CD4-positive, alpha-beta T cell (primary cell): ENCODE data around the gene ASS1. TPM values are rescaled to one million over a fixed set of nuclear protein-coding genes. Genes with fewer than 3 reads are reported as not detected.

Source experiments
- ATAC-seq: fragments of 200-7000 bp; cut with Tn5 transposase; one replicate; pipeline ENCODE4 v1.10.0; 2022; ENCODE audit warnings: mild to moderate bottlenecking; ENCODE audit not compliant: poor library complexity
- CTCF ChIA-PET: fragments of 350-600 bp; sonication (Branson Sonifier 250); formaldehyde crosslinking; loops from one replicate; lab custom pipeline; 2021; ENCODE audit warnings: antibody characterized with exemption, inconsistent platforms; lab: Charles Lee
- POLR2A ChIA-PET: fragments of 350-600 bp; sonication (Branson Sonifier 250); formaldehyde crosslinking; loops from one replicate; lab custom pipeline; 2021; ENCODE audit warnings: antibody characterized with exemption, inconsistent platforms; lab: Charles Lee
- DNase-seq, 14 experiments: peaks; one replicate each; pipeline ENCODE4 v3.0.0-alpha.2; 2013 to 2020; ENCODE audit warnings: mixed read lengths in 2 of 14
- H3K27ac ChIP-seq, 2 donors: one replicate each; pipeline versions ENCODE4 v1.5.1 to v1.7.0; 2013; ENCODE audit warnings: low read length in 2 of 2, low read depth in 1 of 2, mild to moderate bottlenecking in 1 of 2
- H3K27me3 ChIP-seq, 2 experiments: 1 replicate in 1 of 2; 2 replicates in 1 of 2; pipeline versions ENCODE4 v1.6.1 to v1.7.0; 2013; ENCODE audit warnings: low read length in 2 of 2, control low read depth in 1 of 2, mild to moderate bottlenecking in 1 of 2, moderate library complexity in 1 of 2; ENCODE audit not compliant: insufficient read depth in 2 of 2, control insufficient read depth in 1 of 2
- H3K36me3 ChIP-seq: one replicate; pipeline ENCODE4 v1.6.1; 2013; ENCODE audit warnings: low read length, control low read depth; ENCODE audit not compliant: insufficient read depth
- H3K4me1 ChIP-seq: one replicate; pipeline ENCODE4 v1.6.1; 2013; ENCODE audit warnings: low read length, control low read depth; ENCODE audit not compliant: insufficient read depth
- H3K4me3 ChIP-seq: one replicate; pipeline ENCODE4 v1.5.1; 2013; ENCODE audit warnings: mild to moderate bottlenecking, low read length, moderate library complexity
- H3K9me3 ChIP-seq, 2 experiments: 1 replicate in 1 of 2; 2 replicates in 1 of 2; pipeline versions ENCODE4 v1.6.1 to v1.7.0; 2013; ENCODE audit warnings: low read length in 2 of 2, mild to moderate bottlenecking in 2 of 2, control low read depth in 1 of 2, moderate library complexity in 1 of 2; ENCODE audit not compliant: control insufficient read depth in 1 of 2, insufficient read depth in 1 of 2
- H3K27ac Mint-ChIP-seq: one replicate; pipeline ENCODE4 v1.8.0; 2020; ENCODE audit warnings: mixed read lengths
- H3K27me3 Mint-ChIP-seq: one replicate; pipeline ENCODE4 v1.8.0; 2021; ENCODE audit warnings: mixed read lengths
- H3K36me3 Mint-ChIP-seq: one replicate; pipeline ENCODE4 v1.8.0; 2021; ENCODE audit warnings: low read depth, mixed read lengths
- H3K4me1 Mint-ChIP-seq: one replicate; pipeline ENCODE4 v1.8.0; 2021; ENCODE audit warnings: low read depth, mixed read lengths
- H3K4me3 Mint-ChIP-seq: one replicate; pipeline ENCODE4 v1.8.0; 2020; ENCODE audit warnings: mild to moderate bottlenecking, mixed read lengths
- H3K9me3 Mint-ChIP-seq: one replicate; pipeline ENCODE4 v1.8.0; 2020; ENCODE audit warnings: mixed read lengths
- intact Hi-C, 2 experiments: fragments of 100-400 bp; cut with DNase I in 1 of 2; cut with micrococcal nuclease in 1 of 2; formaldehyde crosslinking; loops; one replicate each; pipeline versions ENCODE4 v1.15.1 to v1.9.0; 2023 to 2025; cut with DNase I, micrococcal nuclease
- total RNA-seq, 174 experiments: library from RNA in 2 of 174; stranded (reverse) in 2 of 174; gene quantifications; one replicate each; pipeline ENCODE4 v1.2.3 and lab custom pipeline; 2021 to 2026
- TF ChIP-seq, protein P1 (sequence below): fragments of 200-600 bp; IDR thresholded peaks from one replicate; pipeline ENCODE4 v1.8.0; 2022; ENCODE audit warnings: antibody characterized with exemption, mild to moderate bottlenecking

ASS1 gene
- total RNA-seq, 2 experiments from 2014 or later, result not detected

DNA sequence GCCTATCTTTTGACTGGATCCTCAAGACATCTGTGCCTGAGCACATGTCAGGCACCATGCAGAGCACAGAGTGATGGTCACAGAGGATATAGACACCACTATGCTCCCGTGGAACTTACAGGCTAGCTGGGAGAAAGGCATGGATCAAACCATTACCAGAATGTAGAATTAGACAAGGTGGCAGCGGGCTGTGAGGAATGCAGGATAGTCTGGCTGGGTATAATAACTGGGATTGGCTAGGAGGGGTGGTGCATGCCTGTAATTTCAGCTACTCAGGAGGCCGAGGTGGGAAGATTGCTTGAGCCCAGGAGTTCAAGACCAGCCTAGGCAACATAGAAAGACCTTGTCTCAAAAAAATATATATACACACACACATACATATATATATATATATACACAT is 50.3 kb downstream of the ASS1 start:
- Mint-ChIP-seq H3K9me3 (peaks cover 3% of the 10 kb centered on the region), H3K27ac (no peak overlapping the region), H3K4me1 (no peaks in the 10 kb centered on the region), H3K4me3 (no peak overlapping the region), H3K36me3 (no peaks in the 10 kb centered on the region), H3K27me3 (peaks cover 4% of the 10 kb centered on the region)
- Histone ChIP-seq H3K9me3 (peaks cover 0 to 10% of the 10 kb centered on the region in 2 experiments), H3K27me3 (peaks cover 7 to 13% of the 10 kb centered on the region in 2 experiments), H3K27ac (no peak overlapping the region), H3K4me1 (no peaks in the 10 kb centered on the region), H3K36me3 (no peaks in the 10 kb centered on the region), H3K4me3 (no peak overlapping the region)
- TF ChIP-seq, protein P1, sequence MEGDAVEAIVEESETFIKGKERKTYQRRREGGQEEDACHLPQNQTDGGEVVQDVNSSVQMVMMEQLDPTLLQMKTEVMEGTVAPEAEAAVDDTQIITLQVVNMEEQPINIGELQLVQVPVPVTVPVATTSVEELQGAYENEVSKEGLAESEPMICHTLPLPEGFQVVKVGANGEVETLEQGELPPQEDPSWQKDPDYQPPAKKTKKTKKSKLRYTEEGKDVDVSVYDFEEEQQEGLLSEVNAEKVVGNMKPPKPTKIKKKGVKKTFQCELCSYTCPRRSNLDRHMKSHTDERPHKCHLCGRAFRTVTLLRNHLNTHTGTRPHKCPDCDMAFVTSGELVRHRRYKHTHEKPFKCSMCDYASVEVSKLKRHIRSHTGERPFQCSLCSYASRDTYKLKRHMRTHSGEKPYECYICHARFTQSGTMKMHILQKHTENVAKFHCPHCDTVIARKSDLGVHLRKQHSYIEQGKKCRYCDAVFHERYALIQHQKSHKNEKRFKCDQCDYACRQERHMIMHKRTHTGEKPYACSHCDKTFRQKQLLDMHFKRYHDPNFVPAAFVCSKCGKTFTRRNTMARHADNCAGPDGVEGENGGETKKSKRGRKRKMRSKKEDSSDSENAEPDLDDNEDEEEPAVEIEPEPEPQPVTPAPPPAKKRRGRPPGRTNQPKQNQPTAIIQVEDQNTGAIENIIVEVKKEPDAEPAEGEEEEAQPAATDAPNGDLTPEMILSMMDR, result no peak
- DNase-seq, result no peak
- CTCF ChIA-PET, result no interaction called here
- intact Hi-C loops, result no loop called here
- POLR2A ChIA-PET, result no interaction called here
- no peak for ATAC-seq

DNA sequence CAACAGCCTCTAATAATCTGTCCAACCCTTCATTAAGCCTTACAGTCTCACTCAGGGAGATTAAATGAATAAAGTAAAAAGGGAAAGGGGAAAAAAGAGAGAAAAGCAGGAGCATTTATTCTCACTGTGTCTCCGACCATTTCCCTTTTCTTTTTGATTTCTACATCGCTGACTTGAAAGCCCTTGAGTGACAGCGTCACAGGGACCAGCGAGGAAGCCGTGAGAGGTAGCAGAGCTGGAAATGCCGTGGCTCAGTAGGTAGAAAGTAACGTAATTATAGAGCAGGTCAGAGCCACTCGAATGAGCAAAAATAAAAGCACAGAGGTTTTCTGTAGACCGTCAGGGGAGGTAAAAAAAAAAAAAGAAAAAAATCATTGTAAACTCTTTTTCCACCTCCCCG is 52.4 kb downstream of the ASS1 start:
- Mint-ChIP-seq H3K9me3 (peaks cover 3% of the 10 kb centered on the region), H3K36me3 (no peaks in the 10 kb centered on the region), H3K27ac (no peak overlapping the region), H3K4me3 (no peak overlapping the region), H3K27me3 (peaks cover 4% of the 10 kb centered on the region), H3K4me1 (no peaks in the 10 kb centered on the region)
- ChIA-PET POLR2A (no interaction called here), CTCF (no interaction called here)
- TF ChIP-seq, protein P1, result no peak
- peaks cover 0 to 10% of the 10 kb centered on the region in 2 experiments for H3K9me3 ChIP-seq
- H3K4me3 ChIP-seq, result no peak overlapping the region
- no peaks in the 10 kb centered on the region for H3K36me3 ChIP-seq
- ATAC-seq (no peak), DNase-seq (no peak)
- no peaks in the 10 kb centered on the region for H3K4me1 ChIP-seq
- intact Hi-C loops, result no loop called here
- H3K27me3 ChIP-seq, result peaks cover 7 to 13% of the 10 kb centered on the region in 2 experiments
- no peak overlapping the region for H3K27ac ChIP-seq

DNA sequence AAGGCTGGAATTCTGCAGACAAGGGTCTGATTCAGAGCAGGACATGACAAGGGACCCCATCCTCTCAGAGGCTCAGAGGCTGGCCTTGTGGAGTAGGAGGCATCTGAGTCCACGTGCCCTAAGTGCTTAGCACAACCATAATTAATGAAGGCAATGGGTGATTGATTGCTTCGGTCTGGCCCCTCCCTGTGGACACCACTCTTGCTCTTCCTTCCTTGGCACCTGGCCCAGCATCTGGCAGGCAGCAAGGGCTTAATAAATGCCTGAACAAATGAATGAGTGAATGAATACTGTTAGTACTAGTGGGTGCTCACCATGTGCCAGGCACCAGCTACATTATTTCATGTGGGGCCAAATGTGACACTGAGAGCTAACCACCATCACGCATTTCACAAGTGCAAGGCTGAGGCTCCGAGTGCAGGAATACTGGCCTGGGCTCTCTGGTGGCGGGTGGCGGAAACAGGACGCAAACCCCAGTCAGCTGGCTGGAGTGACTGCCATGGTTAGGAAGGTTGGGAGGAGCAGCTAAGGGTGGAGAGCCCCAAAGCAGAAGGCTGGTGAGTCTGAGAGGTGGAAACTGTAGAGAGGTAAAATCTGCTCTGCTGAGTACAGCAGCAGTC is 53.6 kb downstream of the ASS1 start:
- POLR2A ChIA-PET, result no interaction called here
- TF ChIP-seq, protein P1, result no peak
- H3K36me3 ChIP-seq, result no peaks in the 10 kb centered on the region
- peaks cover 4 to 7% of the 10 kb centered on the region in 2 experiments for H3K27me3 ChIP-seq
- no peaks in the 10 kb centered on the region for H3K4me1 ChIP-seq
- H3K27ac ChIP-seq, result no peak overlapping the region
- H3K27ac Mint-ChIP-seq, result no peak overlapping the region
- no peak overlapping the region for H3K4me3 ChIP-seq
- DNase-seq (no peak), ATAC-seq (no peak)
- no peak overlapping the region for H3K4me3 Mint-ChIP-seq
- H3K27me3 Mint-ChIP-seq, result peaks cover 4% of the 10 kb centered on the region
- H3K9me3 Mint-ChIP-seq, result peaks cover 3% of the 10 kb centered on the region
- CTCF ChIA-PET, result no interaction called here
- peaks cover 0 to 10% of the 10 kb centered on the region in 2 experiments for H3K9me3 ChIP-seq
- intact Hi-C loops, result no loop called here
- no peaks in the 10 kb centered on the region for H3K4me1 Mint-ChIP-seq
- no peaks in the 10 kb centered on the region for H3K36me3 Mint-ChIP-seq
